GM03348 (cell line): ENCODE data around the gene CEBPZ.
A peak's percentile ranks its signal among the peaks of the same experiment; 100 is the strongest.

Source experiments
- DNase-seq: peaks from one replicate; pipeline ENCODE4 v3.0.0; 2012; ENCODE audit warnings: low spot score

The CEBPZ gene

GRCh38 chr2:37180006-37180639 is 51.3 kb downstream of the CEBPZ start:
- peak; percentile 25 for DNase-seq

GRCh38 chr2:37173741-37174140 is 57.7 kb downstream of the CEBPZ start:
- no peak for DNase-seq

- no peak for DNase-seq
Measured at GRCh38 chr2:37171624-37171950, 59.8 kb downstream of the CEBPZ start.

- peak; percentile 82 for DNase-seq
Measured at GRCh38 chr2:37168217-37168981, 63.0 kb downstream of the CEBPZ start.

GRCh38 chr2:37167636-37168180 is 63.7 kb downstream of the CEBPZ start:
- DNase-seq: peak; percentile 16

- no peak for DNase-seq
Measured at GRCh38 chr2:37164757-37165156, 66.6 kb downstream of the CEBPZ start.

- DNase-seq: peak; percentile 98
Measured at GRCh38 chr2:37156857-37157714, 74.3 kb downstream of the CEBPZ start, which contains the start of gene EIF2AK2. TSS of gene EIF2AK2 (minus strand) at chr2:37156980. CDS start at chr2:37147806, 9,174 bp downstream.

- peak; percentile 76 for DNase-seq
Measured at GRCh38 chr2:37156071-37156856, 75.1 kb downstream of the CEBPZ start.

- no peak for DNase-seq
Measured at GRCh38 chr2:37154785-37155184, 76.6 kb downstream of the CEBPZ start.

- no peak for DNase-seq
Measured at GRCh38 chr2:37153224-37153623, 78.2 kb downstream of the CEBPZ start.
